HG02938 (cell line): ENCODE results near the gene TAPBP.
A peak's percentile ranks its signal among the peaks of the same experiment; 100 is the strongest.
"Not testable (repeated sequence)": the region's sequence is repeated elsewhere in the genome, so short reads cannot be mapped to it uniquely, and the experiment has no call there.

Experiments used
- ATAC-seq: cut with Tn5 transposase; IDR thresholded peaks from one replicate; pipeline ENCODE4 v1.9.1; 2021; ENCODE audit warnings: mild to moderate bottlenecking, moderate library complexity; ENCODE audit not compliant: unreplicated experiment

TAPBP gene

DNA sequence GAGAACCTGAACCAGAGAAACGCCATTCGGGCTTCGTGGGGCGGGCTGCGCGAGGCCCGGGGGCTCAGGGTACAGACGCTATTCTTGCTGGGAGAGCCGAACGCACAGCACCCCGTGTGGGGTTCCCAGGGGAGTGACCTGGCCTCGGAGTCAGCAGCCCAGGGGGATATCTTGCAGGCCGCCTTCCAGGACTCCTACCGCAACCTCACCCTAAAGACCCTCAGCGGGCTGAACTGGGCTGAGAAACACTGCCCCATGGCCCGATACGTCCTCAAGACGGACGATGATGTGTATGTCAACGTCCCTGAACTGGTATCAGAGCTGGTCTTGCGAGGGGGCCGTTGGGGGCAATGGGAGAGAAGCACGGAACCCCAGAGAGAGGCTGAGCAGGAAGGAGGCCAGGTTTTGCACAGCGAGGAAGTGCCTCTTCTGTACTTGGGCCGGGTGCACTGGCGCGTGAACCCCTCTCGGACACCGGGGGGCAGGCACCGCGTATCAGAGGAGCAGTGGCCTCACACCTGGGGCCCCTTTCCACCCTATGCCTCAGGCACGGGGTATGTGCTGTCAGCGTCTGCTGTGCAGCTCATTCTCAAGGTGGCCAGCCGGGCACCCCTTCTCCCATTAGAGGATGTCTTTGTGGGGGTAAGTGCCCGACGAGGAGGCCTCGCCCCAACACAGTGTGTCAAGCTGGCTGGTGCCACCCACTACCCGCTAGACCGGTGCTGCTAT, 36.1 kb downstream of the TAPBP start:
- peak; percentile 7 for ATAC-seq

DNA sequence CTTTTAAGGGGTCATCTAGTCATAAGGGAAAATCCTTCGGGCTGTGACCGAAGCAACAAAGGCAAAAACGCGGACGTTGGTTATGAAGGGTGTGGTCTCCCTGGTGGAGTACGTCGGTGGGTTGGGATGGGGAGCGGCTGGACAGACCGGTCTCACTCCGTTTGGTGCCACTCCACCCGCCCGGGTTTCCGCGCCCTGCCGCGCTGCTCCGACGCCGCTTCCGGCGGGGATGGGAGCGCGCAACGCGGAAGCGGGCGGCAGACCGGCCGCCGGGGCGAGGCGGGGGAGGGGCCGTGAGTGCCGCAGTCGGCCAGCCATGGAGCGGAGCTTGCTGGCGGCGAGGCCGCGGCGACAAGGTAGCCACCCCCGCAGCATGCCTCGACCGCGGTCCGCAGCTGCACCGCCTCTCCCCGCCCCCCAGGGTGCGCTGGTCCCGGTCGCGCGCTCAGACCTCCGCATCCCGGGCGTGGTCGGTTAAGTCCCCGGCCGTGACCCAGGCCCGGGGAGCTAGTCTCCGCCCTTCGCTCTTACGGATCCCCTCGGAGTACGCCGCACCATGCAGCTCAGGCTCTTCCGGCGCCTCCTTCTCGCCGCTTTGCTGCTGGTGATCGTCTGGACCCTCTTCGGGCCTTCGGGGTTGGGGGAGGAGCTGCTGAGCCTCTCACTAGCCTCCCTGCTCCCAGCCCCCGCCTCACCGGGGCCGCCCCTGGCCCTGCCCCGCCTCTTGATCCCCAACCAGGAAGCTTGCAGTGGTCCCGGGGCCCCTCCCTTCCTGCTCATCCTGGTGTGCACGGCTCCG, 36.8 kb downstream of the TAPBP start, which contains the start of gene B3GALT4:
Gene B3GALT4, plus strand, starts transcription at position 260 of the 799 bp plus-strand sequence. Its CDS starts 297 bp downstream, at position 557.
- peak; percentile 37 for ATAC-seq

DNA sequence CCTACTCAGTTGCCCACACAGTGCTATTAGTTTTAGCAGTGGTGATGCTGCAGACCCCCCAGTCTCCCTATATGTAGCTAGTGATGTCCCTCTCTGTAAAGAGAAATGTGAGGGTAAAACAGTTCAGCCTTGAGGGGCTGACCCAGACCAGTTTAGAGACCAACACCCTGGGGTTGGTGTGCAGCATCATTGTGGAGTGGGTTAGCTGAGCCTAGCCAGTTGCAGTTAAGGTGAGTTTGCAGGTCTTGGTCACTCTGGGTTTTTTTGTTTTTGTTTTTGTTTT, 37.4 kb downstream of the TAPBP start:
- ATAC-seq: no peak

DNA sequence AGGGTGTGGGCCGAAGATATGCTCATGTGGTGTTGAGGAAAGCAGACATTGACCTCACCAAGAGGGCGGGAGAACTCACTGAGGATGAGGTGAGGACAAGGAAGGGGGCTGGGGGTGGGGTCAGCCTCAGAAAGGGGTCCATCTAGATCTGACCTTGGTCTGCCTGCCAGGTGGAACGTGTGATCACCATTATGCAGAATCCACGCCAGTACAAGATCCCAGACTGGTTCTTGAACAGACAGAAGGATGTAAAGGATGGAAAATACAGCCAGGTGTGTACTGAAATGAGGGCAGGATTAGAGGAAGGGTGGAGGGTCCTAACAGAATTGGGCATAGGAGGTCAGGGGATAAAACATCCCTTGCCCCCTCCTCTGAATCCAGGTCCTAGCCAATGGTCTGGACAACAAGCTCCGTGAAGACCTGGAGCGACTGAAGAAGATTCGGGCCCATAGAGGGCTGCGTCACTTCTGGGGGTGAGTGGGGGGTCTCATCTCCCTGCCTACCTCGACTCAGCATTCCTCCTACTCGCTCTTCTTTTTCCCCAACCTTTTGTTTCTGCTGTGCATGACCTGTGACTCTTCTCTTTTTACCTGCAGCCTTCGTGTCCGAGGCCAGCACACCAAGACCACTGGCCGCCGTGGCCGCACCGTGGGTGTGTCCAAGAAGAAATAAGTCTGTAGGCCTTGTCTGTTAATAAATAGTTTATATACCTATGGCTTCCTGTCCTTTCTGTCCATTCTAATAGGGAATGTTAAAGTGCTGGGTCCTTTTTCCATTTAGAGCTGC, 37.9 kb downstream of the TAPBP start:
- not testable (repeated sequence) for ATAC-seq

DNA sequence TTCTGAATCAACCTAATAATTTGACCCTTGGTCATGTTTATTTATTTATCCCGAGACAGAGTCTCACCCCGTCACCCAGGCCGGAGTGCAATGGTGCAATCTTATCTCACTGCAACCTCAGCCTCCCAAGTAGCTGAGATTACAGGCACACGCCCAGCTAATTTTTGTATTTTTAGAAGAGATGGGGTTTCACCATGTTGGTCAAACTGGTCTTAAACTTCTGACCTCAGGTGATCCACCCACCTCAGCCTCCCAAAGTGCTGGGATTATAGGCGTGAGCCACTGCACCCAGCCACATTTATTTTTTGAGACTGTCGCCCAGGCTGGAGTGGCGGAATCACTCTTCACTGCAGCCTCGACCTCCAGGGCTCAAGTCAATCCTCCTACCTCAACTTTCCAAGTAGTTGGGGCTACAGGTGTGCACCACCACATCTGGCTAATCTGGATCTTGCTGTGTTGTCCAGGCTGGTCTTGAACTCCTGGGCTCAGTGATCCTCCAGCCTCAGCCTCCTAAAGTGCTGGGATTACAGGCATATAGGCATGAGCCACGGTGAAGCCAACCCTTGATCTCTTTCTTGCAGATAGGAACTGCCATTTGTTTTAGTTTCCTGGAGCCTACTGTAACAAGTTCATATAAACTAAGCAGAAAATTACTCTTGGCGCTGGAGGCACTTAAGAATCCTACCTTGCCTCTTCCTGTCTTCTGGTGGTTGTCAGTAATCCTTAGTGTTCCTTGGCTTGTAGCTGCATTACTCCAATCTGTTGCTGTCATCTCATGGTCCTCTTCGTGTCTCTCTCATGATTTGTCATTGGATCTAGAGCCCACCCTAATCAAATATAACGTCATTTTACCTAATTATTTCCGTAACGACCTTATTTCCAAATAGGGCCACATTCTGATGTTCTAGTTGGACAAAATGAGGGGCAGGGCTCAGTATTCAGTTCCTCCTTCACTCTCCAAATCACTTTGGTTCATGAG, 39.7 kb downstream of the TAPBP start:
- ATAC-seq: no peak

DNA sequence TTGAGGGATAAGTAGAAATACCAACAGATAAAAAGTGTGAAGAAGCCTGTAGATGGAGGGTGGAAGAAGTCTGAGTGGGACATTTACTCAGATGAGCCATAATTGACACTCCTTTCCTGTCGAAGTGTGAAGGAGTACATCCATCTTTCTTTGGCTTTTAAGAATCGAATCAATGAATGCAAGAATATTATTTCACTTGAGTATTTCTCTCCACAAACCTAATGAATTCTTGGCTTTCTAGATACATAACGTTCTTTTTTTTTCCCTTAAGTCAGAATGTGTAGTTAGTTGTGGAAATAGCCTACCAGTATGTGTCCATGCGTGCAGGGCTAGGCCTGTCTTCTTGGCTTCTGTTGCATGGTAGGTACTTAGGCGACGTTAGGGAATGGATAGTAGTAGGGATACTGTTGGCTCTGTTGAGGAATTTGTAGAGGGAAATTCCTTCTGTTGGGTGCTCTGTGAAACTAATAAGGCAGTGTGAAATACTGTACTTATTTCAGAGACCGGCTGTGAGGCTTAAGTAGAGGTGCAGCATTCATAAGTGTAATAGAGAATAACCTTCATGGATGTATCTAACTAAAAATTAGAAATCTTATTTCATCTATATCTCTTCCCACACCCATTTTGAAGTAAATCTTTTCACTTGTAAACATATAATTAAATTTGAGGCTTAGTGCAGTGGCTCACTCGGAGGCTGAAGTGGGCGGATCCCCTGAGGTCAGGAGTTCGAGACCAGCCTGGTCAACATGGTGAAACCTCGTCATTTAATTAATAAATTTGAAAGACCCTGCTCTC, 40.6 kb downstream of the TAPBP start:
- ATAC-seq: no peak

DNA sequence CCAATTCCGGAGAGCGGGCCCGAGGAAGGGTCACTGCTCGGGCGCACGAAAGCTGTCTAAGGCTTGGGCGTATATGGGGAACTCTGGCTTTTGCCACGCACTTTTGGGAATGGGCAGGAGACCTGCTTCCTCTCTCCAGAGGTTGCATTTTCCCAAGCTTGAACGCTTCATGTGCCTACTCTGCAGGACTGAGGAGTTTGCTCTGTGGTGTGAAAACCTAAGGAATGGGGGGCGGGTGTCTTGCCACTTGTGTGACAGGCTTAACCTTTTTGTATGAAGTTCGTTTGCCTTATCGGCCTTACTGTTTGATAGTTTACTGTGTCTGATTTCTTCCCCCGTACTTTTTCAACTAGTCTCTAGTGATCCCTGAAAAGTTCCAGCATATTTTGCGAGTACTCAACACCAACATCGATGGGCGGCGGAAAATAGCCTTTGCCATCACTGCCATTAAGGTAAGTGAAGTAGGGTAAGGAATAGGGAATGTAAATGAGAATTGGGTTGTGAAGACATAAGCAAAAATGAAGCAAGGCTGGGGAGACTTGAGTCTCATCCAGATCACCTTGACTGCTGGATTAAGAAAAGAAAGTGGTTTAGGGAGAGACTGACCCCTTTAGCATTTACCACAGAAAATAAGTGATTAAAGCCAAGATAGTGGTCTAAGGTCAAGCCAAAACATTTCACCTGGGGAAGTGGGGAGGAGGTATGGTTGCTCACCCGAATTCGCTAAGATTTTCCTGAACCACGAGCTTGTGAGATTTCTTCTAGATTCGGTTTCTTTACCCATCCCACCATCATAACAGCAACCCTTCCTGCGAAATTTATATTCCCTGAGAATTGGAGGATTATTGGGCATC, 41.4 kb downstream of the TAPBP start:
- ATAC-seq: peak; percentile 14

DNA sequence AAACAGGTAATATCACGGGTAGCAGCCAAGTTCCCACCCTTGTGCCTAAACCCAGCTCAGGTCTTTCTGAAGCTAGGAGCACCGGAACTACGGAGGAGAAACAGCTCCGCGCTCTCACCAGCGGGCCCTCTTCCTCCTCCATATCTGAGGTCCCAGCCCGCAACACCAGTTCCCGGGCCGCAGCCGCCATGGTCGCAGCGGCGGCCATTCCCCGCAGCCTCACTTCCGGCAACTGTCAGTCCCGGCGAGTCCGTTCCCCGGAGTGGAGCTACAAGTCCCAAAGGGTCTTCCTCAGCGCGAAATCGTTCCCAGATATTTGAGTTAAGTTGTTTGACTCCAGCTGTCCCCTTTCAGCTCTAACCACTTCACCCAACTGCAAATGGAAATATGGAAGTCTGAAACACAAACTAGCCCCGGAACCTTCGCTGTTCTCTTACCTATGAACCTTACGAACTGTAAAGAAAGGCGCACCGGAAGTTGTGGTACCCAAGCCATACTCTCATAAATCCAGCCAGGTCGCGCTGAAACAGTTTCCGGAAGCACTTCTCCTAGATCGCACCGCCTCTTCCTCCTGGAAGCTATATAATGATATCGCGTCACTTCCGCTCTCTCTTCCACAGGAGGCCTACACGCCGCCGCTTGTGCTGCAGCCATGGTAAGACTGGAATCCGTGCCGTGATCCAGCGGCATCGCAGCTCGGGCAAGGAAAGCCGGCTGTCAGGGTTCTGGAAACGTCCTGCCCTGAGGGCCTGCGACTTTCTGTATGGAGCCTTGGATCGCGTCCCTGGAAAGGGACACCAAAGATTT, 42.2 kb downstream of the TAPBP start, which contains the start of the genes RPS18 and VPS52:
Gene RPS18, plus strand, starts transcription at position 608 of the 807 bp plus-strand sequence. Its CDS starts 45 bp downstream, at position 653.
Gene VPS52, minus strand, starts transcription at position 409 of the 807 bp plus-strand sequence. Its CDS starts 201 bp downstream, at position 208.
- peak; percentile 73 for ATAC-seq

DNA sequence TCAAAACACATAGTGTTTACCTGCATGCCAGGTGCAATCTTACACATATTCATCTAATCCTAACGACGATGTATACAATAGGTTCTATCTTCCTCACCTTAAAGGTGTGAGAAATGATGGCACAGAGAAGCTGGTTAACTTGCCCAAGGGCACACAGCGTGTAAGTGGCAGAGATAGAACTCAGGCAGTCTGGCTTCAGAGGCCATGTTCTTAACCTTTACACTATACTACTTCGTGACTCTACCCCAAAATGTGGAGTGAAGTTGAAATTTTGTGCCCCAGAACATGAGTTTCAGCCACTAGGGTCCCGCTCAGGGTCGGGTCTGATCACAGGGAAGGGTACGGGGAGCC, 42.8 kb downstream of the TAPBP start:
- no peak for ATAC-seq

DNA sequence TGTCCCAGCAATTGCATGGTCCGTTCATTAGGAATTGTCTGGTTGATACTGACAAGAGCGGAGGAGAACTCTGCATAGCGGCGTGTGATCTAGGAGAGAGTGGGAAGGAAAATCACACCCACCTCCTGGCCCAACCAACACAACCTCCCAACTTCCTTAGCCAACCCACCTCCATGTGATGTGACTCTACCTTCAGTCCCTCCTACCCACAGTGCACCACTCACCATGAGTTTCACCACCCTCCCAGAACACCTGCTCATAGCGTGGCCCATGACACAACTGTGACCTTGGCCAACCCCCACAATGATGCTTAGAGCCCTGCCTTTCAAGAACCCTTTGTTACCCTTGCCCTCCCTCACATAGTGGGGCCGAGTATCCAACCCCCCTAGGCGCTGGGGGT, 49.9 kb downstream of the TAPBP start:
- no peak for ATAC-seq

DNA sequence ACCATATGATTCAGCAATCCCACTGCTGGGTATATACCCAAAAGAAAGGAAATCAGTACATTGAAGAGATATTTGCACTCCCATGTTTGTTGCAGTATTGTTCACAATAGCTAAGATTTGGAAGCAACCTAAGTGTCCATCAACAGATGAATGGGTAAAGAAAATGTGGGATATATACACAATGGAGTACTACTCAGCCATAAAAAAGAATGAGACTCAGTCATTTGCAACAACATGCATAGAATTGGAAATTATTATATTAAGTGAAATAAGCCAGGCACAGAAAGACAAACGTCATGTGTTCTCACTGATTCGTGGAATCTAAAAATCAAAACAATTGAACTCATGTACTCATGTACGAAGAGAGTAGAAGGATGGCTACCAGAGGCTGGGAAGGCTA, 51.4 kb downstream of the TAPBP start:
- ATAC-seq: not testable (repeated sequence)

DNA sequence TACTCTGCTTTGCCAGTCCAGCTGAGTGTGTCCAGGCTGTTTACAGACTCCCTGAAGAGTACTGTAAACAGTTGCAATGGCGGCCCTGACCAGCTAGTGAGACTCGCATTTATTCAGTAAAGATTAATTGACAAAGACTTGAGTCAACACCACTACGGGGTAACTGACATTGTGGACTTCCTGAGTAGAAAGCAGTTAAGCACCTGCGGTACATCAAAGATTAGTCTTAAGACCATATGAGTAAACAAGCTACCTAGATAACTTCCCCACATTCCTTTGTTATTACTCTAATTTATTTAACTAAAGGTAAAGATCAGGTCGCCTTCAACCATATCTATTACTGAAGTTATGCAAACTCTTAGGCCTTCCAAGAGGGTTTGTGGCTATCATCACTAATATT, 54.8 kb downstream of the TAPBP start:
- ATAC-seq: no peak

DNA sequence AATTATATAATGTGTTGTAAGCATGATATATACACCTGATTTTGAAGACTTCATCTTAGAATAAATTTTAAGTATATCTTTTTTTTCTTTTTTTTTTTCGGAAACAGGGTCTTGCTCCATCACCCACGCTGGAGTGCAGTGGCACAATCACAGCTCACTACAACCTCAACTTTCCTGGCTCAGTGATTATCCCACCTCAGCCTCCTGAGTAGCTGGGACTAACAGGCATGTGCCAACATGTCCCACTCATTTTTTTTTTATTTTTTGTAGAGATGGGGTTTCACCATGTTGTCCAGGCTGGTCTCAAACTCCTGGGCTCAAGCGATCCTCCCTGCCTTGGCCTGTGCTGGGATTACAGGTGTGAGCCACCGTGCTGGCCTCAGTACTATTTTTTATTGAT, 59.3 kb downstream of the TAPBP start:
- ATAC-seq: no peak

DNA sequence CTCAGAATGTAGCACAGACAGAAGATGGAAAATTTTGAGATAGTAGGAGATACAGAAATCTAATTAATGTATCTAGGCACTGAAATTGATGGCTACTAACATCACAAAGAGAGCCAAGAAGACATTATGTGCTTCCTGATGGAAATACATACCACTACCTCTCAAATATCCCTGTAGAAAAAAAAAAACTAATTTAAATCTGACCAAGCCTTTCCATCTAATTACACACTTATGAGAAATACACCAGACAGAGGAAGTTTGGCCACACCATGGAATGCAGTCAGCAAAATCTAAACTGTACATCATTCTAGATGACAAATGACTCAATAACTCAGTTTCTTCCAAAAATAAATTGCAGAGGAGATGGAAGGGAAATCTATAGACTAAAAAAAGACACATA, 61.1 kb downstream of the TAPBP start:
- ATAC-seq: no peak

DNA sequence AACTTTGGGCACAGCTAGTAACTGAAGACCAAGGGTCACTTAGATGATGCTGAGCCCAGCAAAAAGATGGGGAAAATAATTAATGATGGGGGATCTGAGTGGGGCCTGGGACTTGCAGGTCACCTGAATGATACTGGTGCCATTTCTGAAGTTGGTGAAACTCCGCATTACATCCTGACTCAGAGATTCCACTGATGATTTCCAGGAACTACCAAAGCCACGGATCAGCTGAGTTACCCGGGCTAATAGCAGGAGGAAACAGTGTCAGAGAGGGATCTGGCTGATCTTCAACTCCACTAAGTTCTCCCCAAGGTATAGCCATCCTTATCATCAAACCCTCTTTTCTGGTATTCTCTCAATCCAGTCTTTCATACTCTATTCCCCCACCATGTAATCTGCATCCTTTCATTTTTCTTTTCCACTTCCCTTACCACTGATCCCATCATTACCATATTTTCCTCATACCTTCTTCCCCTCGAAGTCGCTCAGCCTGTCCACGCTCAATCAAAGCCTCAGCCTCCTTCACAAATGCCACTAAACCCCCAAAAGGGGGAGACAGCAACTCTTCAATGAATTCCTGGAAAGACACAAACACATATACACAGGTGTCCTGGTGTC, 62.4 kb downstream of the TAPBP start:
- ATAC-seq: no peak

DNA sequence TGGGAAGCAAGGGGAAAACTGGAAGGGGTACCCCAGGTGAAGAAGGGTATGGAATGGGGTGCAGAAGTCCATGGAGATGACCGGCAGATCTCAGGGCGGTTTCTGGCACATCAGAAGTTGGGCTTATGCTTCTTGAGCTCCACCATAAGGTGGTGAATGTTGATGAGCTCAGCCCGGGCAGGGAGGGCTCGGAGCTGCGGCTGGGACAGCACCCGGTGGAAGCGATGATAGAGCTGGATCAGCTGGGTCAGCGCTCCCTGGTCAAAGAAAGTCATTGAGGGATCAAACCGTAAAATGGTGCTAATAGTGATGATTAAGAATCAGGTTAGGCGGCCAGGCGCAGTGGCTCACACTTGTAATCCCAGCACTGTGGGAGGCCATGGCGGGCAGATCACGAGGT, 63.1 kb downstream of the TAPBP start:
- no peak for ATAC-seq
